ENCODE measurements around the gene LMO7. TPM values are rescaled to one million over a fixed set of nuclear protein-coding genes. Genes with fewer than 3 reads are reported as not detected.
A peak's percentile ranks its signal among the peaks of the same experiment; 100 is the strongest.

The LMO7 gene
- total and polyA plus RNA-seq, 2 experiments from 2014 or later: 47.2 to 105 TPM

- peak overlapping the region; percentile 3 for H3K27ac ChIP-seq
- DNase-seq (ENCODE audit: low spot score): peak; percentile 19
- peak overlapping the region; percentile 41 for H3K4me2 ChIP-seq
- H3K4me3 ChIP-seq: no peak overlapping the region
- no peaks in the 10 kb centered on the region for H3K9me2 ChIP-seq (replicated peaks; ENCODE audit: insufficient read depth)
- no peaks in the 10 kb centered on the region for H4K20me1 ChIP-seq (ENCODE audit: insufficient read depth, poor library complexity, severe bottlenecking)
- peaks cover 5% of the 10 kb centered on the region for H3K4me1 ChIP-seq (ENCODE audit: insufficient read depth)
- no peak for TF ChIP-seq EZH2phosphoT487 (IDR thresholded peaks at IDR 0.05; ENCODE audit: low read depth, severe bottlenecking, unreplicated experiment)
- TF ChIP-seq CTCF (IDR thresholded peaks at IDR 0.05; ENCODE audit: poor library complexity): no peak
- TF ChIP-seq EZH2 (IDR thresholded peaks at IDR 0.05; ENCODE audit: borderline replicate concordance): no peak
- H3K9me3 ChIP-seq (ENCODE audit: low read depth): no peaks in the 10 kb centered on the region
- no peaks in the 10 kb centered on the region for H3K36me3 ChIP-seq (replicated peaks; ENCODE audit: insufficient read depth, low read depth)
- no peaks in the 10 kb centered on the region for H3K27me3 ChIP-seq
- WGBS (ENCODE audit: low lambda C conversion rate, missing lambda C conversion rate): 40% methylated on average over 6 of the region's 6 CpGs
- no peak overlapping the region for H2AFZ ChIP-seq
- peaks cover 25% of the 10 kb centered on the region for H3K79me2 ChIP-seq
Measured at GRCh38 chr13:75812751-75813181, 176.6 kb downstream of the LMO7 start.

- no peaks in the 10 kb centered on the region for H3K9me3 ChIP-seq (ENCODE audit: low read depth)
- peaks cover 5% of the 10 kb centered on the region for H3K4me1 ChIP-seq (ENCODE audit: insufficient read depth)
- peak overlapping the region; percentile 41 for H3K4me2 ChIP-seq
- peaks cover 25% of the 10 kb centered on the region for H3K79me2 ChIP-seq
- H3K9me2 ChIP-seq (replicated peaks; ENCODE audit: insufficient read depth): no peaks in the 10 kb centered on the region
- no peaks in the 10 kb centered on the region for H3K27me3 ChIP-seq
- no peaks in the 10 kb centered on the region for H3K36me3 ChIP-seq (replicated peaks; ENCODE audit: insufficient read depth, low read depth)
- no peak overlapping the region for H2AFZ ChIP-seq
- H3K27ac ChIP-seq: no peak overlapping the region
- no peak for DNase-seq (ENCODE audit: low spot score)
- TF ChIP-seq EZH2phosphoT487 (IDR thresholded peaks at IDR 0.05; ENCODE audit: low read depth, severe bottlenecking, unreplicated experiment): no peak
- TF ChIP-seq EZH2 (IDR thresholded peaks at IDR 0.05; ENCODE audit: borderline replicate concordance): no peak
- TF ChIP-seq CTCF (IDR thresholded peaks at IDR 0.05; ENCODE audit: poor library complexity): no peak
- 74% methylated on average over 3 of the region's 3 CpGs for WGBS (ENCODE audit: low lambda C conversion rate, missing lambda C conversion rate)
- no peaks in the 10 kb centered on the region for H4K20me1 ChIP-seq (ENCODE audit: insufficient read depth, poor library complexity, severe bottlenecking)
- H3K4me3 ChIP-seq: no peak overlapping the region
Measured at GRCh38 chr13:75813323-75813722, 177.2 kb downstream of the LMO7 start.

GRCh38 chr13:75818179-75818967, 182.2 kb downstream of the LMO7 start:
- no peaks in the 10 kb centered on the region for H3K9me2 ChIP-seq (replicated peaks; ENCODE audit: insufficient read depth)
- no peaks in the 10 kb centered on the region for H3K9me3 ChIP-seq (ENCODE audit: low read depth)
- H3K4me2 ChIP-seq: no peak overlapping the region
- no peak for DNase-seq (ENCODE audit: low spot score)
- no peaks in the 10 kb centered on the region for H3K4me1 ChIP-seq (ENCODE audit: insufficient read depth)
- no peaks in the 10 kb centered on the region for H3K27me3 ChIP-seq
- H4K20me1 ChIP-seq (ENCODE audit: insufficient read depth, poor library complexity, severe bottlenecking): no peaks in the 10 kb centered on the region
- 76% methylated on average over 9 of the region's 9 CpGs for WGBS (ENCODE audit: low lambda C conversion rate, missing lambda C conversion rate)
- H3K27ac ChIP-seq: no peak overlapping the region
- no peak for TF ChIP-seq CTCF (IDR thresholded peaks at IDR 0.05; ENCODE audit: poor library complexity)
- no peak for TF ChIP-seq EZH2phosphoT487 (IDR thresholded peaks at IDR 0.05; ENCODE audit: low read depth, severe bottlenecking, unreplicated experiment)
- TF ChIP-seq EZH2 (IDR thresholded peaks at IDR 0.05; ENCODE audit: borderline replicate concordance): no peak
- H3K4me3 ChIP-seq: no peak overlapping the region
- H2AFZ ChIP-seq: no peak overlapping the region
- H3K36me3 ChIP-seq (replicated peaks; ENCODE audit: insufficient read depth, low read depth): no peaks in the 10 kb centered on the region
- H3K79me2 ChIP-seq: peaks cover 13% of the 10 kb centered on the region
